NCI-H69 (cell line): Measurements from ENCODE around the gene SHROOM2.
A peak's percentile ranks its signal among the peaks of the same experiment; 100 is the strongest.
"Not testable (repeated sequence)": the region's sequence is repeated elsewhere in the genome, so short reads cannot be mapped to it uniquely, and the experiment has no call there.

Experiments
- DNase-seq: peaks from one replicate; lab custom pipeline; 2025; lab: John Stamatoyannopoulos, UW

SHROOM2 gene

GRCh38 chrX:9781941-9782340 lies 4.3 kb upstream of the SHROOM2 start:
- DNase-seq, result no peak

GRCh38 chrX:9784332-9784731 lies 1.9 kb upstream of the SHROOM2 start:
- DNase-seq, result no peak

GRCh38 chrX:9785254-9785943 lies 830 bp upstream of the SHROOM2 start:
- DNase-seq, result peak; percentile 28

GRCh38 chrX:9786798-9787635 lies 788 bp downstream of the SHROOM2 start:
- peak; percentile 44 for DNase-seq

GRCh38 chrX:9788911-9789310 lies 2.7 kb downstream of the SHROOM2 start:
- peak; percentile 68 for DNase-seq

- DNase-seq, result no peak
These were observed 3.3 kb downstream of the SHROOM2 start for GRCh38 chrX:9789555-9789954.

GRCh38 chrX:9790866-9791265 lies 4.6 kb downstream of the SHROOM2 start:
- no peak for DNase-seq

- no peak for DNase-seq
These were observed 8.3 kb downstream of the SHROOM2 start for GRCh38 chrX:9794495-9794894.

- peak; percentile 90 for DNase-seq
These were observed 11.4 kb downstream of the SHROOM2 start for GRCh38 chrX:9797384-9798360.

GRCh38 chrX:9802737-9803136 lies 16.5 kb downstream of the SHROOM2 start:
- no peak for DNase-seq

GRCh38 chrX:9804444-9804843 lies 18.2 kb downstream of the SHROOM2 start:
- DNase-seq, result no peak

- peak; percentile 0 for DNase-seq
These were observed 19.7 kb downstream of the SHROOM2 start for GRCh38 chrX:9805956-9806355.

GRCh38 chrX:9807355-9808182 lies 21.3 kb downstream of the SHROOM2 start:
- DNase-seq, result no peak

- not testable (repeated sequence) for DNase-seq
These were observed 23.6 kb downstream of the SHROOM2 start for GRCh38 chrX:9809876-9810275.

GRCh38 chrX:9811086-9811485 lies 24.9 kb downstream of the SHROOM2 start:
- DNase-seq, result not testable (repeated sequence)

- DNase-seq, result peak; percentile 15
These were observed 30.0 kb downstream of the SHROOM2 start for GRCh38 chrX:9816084-9816700.

GRCh38 chrX:9821572-9821971 lies 35.3 kb downstream of the SHROOM2 start:
- no peak for DNase-seq

GRCh38 chrX:9824554-9824953 lies 38.3 kb downstream of the SHROOM2 start:
- no peak for DNase-seq

- no peak for DNase-seq
These were observed 39.0 kb downstream of the SHROOM2 start for GRCh38 chrX:9825129-9825790.

- no peak for DNase-seq
These were observed 39.7 kb downstream of the SHROOM2 start for GRCh38 chrX:9825966-9826365.
